Fibroblast of the aortic adventitia (primary cell): Measurements from ENCODE around the gene NFKB1. TPM values are rescaled to one million over a fixed set of nuclear protein-coding genes. Genes with fewer than 3 reads are reported as not detected.
A peak's percentile ranks its signal among the peaks of the same experiment; 100 is the strongest.

ENCODE experiments used
- DNase-seq: peaks from one replicate; pipeline ENCODE4 v3.0.0-alpha.2; 2010; ENCODE audit warnings: low read depth
- H3K4me3 ChIP-seq: 2 replicates; pipeline ENCODE4 v1.5.1; 2011; ENCODE audit warnings: low read depth, mild to moderate bottlenecking, control low read depth, low read length, moderate library complexity
- CTCF ChIP-seq: IDR thresholded peaks from 2 replicates; pipeline ENCODE4 v1.5.1; 2011; ENCODE audit warnings: mild to moderate bottlenecking, low read length, control low read depth, inconsistent platforms; ENCODE audit not compliant: insufficient read depth
- total RNA-seq: library from RNA; depleted of rRNA; stranded (reverse); fragments of >200 nt; gene quantifications from 2 replicates; pipeline ENCODE4 v1.2.3, GENCODE V29; 2012; ENCODE audit warnings: low replicate concordance

Gene NFKB1
- total RNA-seq, 1 donor: 21.3 TPM

DNA sequence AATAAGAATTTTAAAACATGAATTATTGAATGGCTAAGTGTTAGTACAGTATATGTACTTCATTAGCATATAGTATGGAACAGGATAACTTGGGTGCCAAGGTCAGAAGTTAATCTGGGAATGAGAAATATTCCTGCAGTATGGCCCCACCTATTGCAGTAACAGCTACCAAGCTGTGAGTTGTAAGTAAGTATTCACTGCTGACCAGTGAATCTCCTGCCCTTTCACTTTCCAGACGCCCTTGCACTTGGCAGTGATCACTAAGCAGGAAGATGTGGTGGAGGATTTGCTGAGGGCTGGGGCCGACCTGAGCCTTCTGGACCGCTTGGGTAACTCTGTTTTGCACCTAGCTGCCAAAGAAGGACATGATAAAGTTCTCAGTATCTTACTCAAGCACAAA, 105.1 kb downstream of the NFKB1 start:
- no peak for TF ChIP-seq CTCF
- H3K4me3 ChIP-seq: no peak overlapping the region
- DNase-seq: no peak

- no peak overlapping the region for H3K4me3 ChIP-seq
- TF ChIP-seq CTCF: no peak
- no peak for DNase-seq
Observed at GRCh38 chr4:102606846-102607450, 105.8 kb downstream of the NFKB1 start.

DNA sequence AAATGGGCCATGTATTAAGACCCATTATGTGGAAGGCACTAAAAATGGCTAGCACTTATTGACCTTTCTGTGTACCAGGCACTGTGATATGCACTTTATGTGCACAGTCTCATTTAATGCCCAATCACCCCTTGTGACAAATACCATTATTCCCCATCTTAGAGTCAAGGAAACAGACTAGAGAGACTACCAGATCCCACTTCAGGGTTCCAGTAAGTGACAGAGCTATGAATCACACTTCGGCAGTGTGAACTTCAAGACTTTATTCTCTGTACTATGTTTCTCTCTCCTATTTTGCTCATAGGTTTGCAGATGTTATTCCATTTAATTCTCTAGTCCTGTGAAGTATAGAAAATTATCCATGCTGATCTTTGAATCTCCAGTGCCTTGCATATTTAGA, 107.0 kb downstream of the NFKB1 start:
- TF ChIP-seq CTCF: no peak
- no peak for DNase-seq
- H3K4me3 ChIP-seq: no peak overlapping the region

DNA sequence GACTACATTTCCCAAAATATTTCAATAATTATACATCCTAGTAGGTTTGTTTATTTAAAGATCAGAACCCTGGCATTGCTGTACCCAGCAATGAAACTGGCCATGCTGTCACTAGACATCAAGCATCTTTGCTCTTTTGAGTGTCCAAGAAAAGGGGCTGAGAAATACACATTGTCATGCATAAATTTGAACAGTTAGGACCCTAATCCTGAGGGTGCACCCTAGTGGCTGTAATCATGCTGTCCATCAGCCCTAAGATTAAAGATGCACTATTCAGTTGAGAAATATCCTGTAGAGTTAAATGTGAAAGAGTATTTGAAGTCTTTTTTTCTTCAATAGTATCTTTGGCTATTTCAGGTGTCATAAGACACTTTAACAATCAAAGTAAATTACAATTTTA, 108.8 kb downstream of the NFKB1 start:
- peak; percentile 35 for TF ChIP-seq CTCF
- no peak overlapping the region for H3K4me3 ChIP-seq
- no peak for DNase-seq

- DNase-seq: no peak
- TF ChIP-seq CTCF: no peak
- no peak overlapping the region for H3K4me3 ChIP-seq
Observed at GRCh38 chr4:102610476-102610875, 109.3 kb downstream of the NFKB1 start.

- no peak for TF ChIP-seq CTCF
- no peak overlapping the region for H3K4me3 ChIP-seq
- DNase-seq: no peak
Observed at GRCh38 chr4:102612210-102612609, 111.1 kb downstream of the NFKB1 start.

- no peak for DNase-seq
- no peak for TF ChIP-seq CTCF
- H3K4me3 ChIP-seq: no peak overlapping the region
Observed at GRCh38 chr4:102612824-102613366, 111.7 kb downstream of the NFKB1 start.
